ENCODE data around the gene SF3A1. TPM values are rescaled to one million over a fixed set of nuclear protein-coding genes. Genes with fewer than 3 reads are reported as not detected.

SF3A1 gene
- total and polyA plus RNA-seq, 2 of the 13 experiments (the other 11 are each of a cell fraction or from before 2014, with no cell fraction given): 10.0 to 22.0 TPM

DNA sequence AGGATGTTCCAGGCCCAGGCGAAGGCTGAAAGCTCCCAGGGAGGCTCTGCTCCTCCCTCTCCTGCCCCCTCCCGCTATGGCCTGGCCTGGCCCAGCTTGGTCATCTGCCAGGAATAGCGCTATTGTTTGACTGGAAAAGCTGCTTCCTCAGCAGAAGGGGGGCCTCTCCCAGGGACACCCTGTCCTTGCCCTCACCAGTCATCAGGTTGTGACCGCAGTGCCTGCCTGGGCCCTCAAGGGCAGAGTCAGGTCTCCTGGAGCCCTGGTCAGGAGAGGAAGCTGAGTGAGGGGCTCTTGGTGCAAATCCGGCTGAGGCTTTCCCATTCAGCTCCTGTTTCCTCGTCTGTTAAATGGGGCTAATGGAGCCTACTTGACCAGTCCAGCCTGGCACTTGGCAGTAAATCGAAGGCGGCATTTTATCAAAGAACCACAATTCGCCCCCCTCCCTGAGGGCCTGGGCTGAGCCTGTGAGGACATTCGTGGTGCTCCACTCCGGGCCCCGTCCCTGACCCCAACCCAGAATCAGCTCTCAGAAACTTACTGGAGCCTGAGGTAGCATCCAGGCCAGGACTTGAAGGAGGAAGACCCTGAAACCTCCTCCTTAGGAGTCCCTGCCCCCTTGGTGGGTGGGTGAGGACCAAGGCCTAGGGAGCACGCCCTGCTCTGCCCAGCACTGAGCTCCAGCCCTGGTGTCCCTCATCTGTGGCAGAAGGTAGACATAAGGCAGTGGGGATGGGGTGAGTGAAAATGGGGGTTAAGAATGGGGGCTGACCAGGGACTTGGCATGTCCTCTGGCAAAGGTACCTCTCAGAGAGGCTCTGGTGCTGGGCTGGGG is 65.4 kb downstream of the SF3A1 start (continued):
- TF ChIP-seq, protein P1, sequence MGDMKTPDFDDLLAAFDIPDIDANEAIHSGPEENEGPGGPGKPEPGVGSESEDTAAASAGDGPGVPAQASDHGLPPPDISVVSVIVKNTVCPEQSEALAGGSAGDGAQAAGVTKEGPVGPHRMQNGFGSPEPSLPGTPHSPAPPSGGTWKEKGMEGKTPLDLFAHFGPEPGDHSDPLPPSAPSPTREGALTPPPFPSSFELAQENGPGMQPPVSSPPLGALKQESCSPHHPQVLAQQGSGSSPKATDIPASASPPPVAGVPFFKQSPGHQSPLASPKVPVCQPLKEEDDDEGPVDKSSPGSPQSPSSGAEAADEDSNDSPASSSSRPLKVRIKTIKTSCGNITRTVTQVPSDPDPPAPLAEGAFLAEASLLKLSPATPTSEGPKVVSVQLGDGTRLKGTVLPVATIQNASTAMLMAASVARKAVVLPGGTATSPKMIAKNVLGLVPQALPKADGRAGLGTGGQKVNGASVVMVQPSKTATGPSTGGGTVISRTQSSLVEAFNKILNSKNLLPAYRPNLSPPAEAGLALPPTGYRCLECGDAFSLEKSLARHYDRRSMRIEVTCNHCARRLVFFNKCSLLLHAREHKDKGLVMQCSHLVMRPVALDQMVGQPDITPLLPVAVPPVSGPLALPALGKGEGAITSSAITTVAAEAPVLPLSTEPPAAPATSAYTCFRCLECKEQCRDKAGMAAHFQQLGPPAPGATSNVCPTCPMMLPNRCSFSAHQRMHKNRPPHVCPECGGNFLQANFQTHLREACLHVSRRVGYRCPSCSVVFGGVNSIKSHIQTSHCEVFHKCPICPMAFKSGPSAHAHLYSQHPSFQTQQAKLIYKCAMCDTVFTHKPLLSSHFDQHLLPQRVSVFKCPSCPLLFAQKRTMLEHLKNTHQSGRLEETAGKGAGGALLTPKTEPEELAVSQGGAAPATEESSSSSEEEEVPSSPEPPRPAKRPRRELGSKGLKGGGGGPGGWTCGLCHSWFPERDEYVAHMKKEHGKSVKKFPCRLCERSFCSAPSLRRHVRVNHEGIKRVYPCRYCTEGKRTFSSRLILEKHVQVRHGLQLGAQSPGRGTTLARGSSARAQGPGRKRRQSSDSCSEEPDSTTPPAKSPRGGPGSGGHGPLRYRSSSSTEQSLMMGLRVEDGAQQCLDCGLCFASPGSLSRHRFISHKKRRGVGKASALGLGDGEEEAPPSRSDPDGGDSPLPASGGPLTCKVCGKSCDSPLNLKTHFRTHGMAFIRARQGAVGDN (CRISPR knock-in tag; IDR thresholded peaks at IDR 0.05): peak; percentile 38; the same call in 1 of the 2 replicates
- TF ChIP-seq SALL1 (CRISPR knock-in tag; IDR thresholded peaks at IDR 0.05) (no peak), ZNF33B (CRISPR knock-in tag; IDR thresholded peaks at IDR 0.05) (no peak), SMAD9 (CRISPR knock-in tag; IDR thresholded peaks at IDR 0.05) (no peak), MTF1 (CRISPR knock-in tag; IDR thresholded peaks at IDR 0.05) (no peak), SOX5 (CRISPR knock-in tag; IDR thresholded peaks at IDR 0.05; ENCODE audit: borderline replicate concordance) (peak; percentile 70; the same call in 1 of the 2 replicates), ZNF263 (CRISPR knock-in tag; IDR thresholded peaks at IDR 0.05) (peak; percentile 61; the same call in 1 of the 2 replicates), ZNF335 (CRISPR knock-in tag; IDR thresholded peaks at IDR 0.05) (no peak), GATAD2A (CRISPR knock-in tag; IDR thresholded peaks at IDR 0.05) (0 out of 2 replicates have a peak, but pooled peaks have one; percentile 22), ZNF761 (CRISPR knock-in tag; conservative IDR thresholded peaks at IDR 0.05) (no peak), KDM2A (CRISPR knock-in tag; IDR thresholded peaks at IDR 0.05; ENCODE audit: borderline replicate concordance, low read depth) (0 out of 2 replicates have a peak, but pooled peaks have one; percentile 30), RBM39 (IDR thresholded peaks at IDR 0.05; ENCODE audit: low read depth, low read length, poor library complexity, severe bottlenecking) (no peak), SIN3B (IDR thresholded peaks at IDR 0.05; ENCODE audit: low read length) (no peak)
- TF ChIP-seq, protein P2, sequence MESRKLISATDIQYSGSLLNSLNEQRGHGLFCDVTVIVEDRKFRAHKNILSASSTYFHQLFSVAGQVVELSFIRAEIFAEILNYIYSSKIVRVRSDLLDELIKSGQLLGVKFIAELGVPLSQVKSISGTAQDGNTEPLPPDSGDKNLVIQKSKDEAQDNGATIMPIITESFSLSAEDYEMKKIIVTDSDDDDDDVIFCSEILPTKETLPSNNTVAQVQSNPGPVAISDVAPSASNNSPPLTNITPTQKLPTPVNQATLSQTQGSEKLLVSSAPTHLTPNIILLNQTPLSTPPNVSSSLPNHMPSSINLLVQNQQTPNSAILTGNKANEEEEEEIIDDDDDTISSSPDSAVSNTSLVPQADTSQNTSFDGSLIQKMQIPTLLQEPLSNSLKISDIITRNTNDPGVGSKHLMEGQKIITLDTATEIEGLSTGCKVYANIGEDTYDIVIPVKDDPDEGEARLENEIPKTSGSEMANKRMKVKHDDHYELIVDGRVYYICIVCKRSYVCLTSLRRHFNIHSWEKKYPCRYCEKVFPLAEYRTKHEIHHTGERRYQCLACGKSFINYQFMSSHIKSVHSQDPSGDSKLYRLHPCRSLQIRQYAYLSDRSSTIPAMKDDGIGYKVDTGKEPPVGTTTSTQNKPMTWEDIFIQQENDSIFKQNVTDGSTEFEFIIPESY (CRISPR knock-in tag; IDR thresholded peaks at IDR 0.05): peak; percentile 68; the same call in 1 of the 2 replicates
- TF ChIP-seq, protein P3, sequence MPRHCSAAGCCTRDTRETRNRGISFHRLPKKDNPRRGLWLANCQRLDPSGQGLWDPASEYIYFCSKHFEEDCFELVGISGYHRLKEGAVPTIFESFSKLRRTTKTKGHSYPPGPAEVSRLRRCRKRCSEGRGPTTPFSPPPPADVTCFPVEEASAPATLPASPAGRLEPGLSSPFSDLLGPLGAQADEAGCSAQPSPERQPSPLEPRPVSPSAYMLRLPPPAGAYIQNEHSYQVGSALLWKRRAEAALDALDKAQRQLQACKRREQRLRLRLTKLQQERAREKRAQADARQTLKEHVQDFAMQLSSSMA (CRISPR knock-in tag; IDR thresholded peaks at IDR 0.05): no peak
- TF ChIP-seq, protein P4, sequence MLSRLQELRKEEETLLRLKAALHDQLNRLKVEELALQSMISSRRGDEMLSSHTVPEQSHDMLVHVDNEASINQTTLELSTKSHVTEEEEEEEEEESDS (CRISPR knock-in tag; IDR thresholded peaks at IDR 0.05; ENCODE audit: borderline replicate concordance): no peak
- TF ChIP-seq, protein P5, sequence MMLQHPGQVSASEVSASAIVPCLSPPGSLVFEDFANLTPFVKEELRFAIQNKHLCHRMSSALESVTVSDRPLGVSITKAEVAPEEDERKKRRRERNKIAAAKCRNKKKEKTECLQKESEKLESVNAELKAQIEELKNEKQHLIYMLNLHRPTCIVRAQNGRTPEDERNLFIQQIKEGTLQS (CRISPR knock-in tag; IDR thresholded peaks at IDR 0.05): no peak
- TF ChIP-seq, protein P6, sequence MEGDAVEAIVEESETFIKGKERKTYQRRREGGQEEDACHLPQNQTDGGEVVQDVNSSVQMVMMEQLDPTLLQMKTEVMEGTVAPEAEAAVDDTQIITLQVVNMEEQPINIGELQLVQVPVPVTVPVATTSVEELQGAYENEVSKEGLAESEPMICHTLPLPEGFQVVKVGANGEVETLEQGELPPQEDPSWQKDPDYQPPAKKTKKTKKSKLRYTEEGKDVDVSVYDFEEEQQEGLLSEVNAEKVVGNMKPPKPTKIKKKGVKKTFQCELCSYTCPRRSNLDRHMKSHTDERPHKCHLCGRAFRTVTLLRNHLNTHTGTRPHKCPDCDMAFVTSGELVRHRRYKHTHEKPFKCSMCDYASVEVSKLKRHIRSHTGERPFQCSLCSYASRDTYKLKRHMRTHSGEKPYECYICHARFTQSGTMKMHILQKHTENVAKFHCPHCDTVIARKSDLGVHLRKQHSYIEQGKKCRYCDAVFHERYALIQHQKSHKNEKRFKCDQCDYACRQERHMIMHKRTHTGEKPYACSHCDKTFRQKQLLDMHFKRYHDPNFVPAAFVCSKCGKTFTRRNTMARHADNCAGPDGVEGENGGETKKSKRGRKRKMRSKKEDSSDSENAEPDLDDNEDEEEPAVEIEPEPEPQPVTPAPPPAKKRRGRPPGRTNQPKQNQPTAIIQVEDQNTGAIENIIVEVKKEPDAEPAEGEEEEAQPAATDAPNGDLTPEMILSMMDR (CRISPR knock-in tag; IDR thresholded peaks at IDR 0.05): 0 out of 2 replicates have a peak, but pooled peaks have one; percentile 11
